Activated CD8-positive, alpha-beta T cell treated with anti-CD3 and anti-CD28 coated beads for 36 hours (primary cell): Measurements from ENCODE around the gene DCC. TPM values are rescaled to one million over a fixed set of nuclear protein-coding genes. Genes with fewer than 3 reads are reported as not detected.

Source experiments
- ATAC-seq: fragments of 200-7000 bp; cut with Tn5 transposase; one replicate; pipeline ENCODE4 v1.10.0; 2021; ENCODE audit warnings: mild to moderate bottlenecking, moderate library complexity
- CTCF ChIA-PET: fragments of 350-600 bp; sonication (Branson Sonifier 250); formaldehyde crosslinking; loops from one replicate; lab custom pipeline; 2021; ENCODE audit warnings: antibody characterized with exemption; lab: Charles Lee
- POLR2A ChIA-PET: fragments of 350-600 bp; sonication (Branson Sonifier 250); formaldehyde crosslinking; loops from one replicate; lab custom pipeline; 2021; ENCODE audit warnings: antibody characterized with exemption; lab: Charles Lee
- DNase-seq: peaks from one replicate; pipeline ENCODE4 v3.0.0-alpha.2; 2020
- H3K27ac Mint-ChIP-seq: one replicate; pipeline ENCODE4 v1.8.0; 2021; ENCODE audit warnings: mild to moderate bottlenecking, mixed read lengths
- H3K27me3 Mint-ChIP-seq: one replicate; pipeline ENCODE4 v1.8.0; 2021; ENCODE audit warnings: mixed read lengths
- H3K36me3 Mint-ChIP-seq: one replicate; pipeline ENCODE4 v1.8.0; 2021; ENCODE audit warnings: low read depth, mixed read lengths
- H3K4me1 Mint-ChIP-seq: one replicate; pipeline ENCODE4 v1.8.0; 2021; ENCODE audit warnings: low read depth, mixed read lengths
- H3K4me3 Mint-ChIP-seq: one replicate; pipeline ENCODE4 v1.8.0; 2021; ENCODE audit warnings: mild to moderate bottlenecking, moderate library complexity, mixed read lengths
- H3K9me3 Mint-ChIP-seq: one replicate; pipeline ENCODE4 v1.8.0; 2021; ENCODE audit warnings: mixed read lengths
- intact Hi-C: fragments of 100-400 bp; cut with micrococcal nuclease; formaldehyde crosslinking; loops from one replicate; pipeline ENCODE4 v1.10.0; 2022
- total RNA-seq, 2 experiments: library from RNA; stranded (reverse); gene quantifications; one replicate each; pipeline ENCODE4 v1.2.3, GENCODE V29; 2021
- TF ChIP-seq, protein P1 (sequence below): fragments of 200-600 bp; IDR thresholded peaks from one replicate; pipeline ENCODE4 v1.8.0; 2022; ENCODE audit warnings: antibody characterized with exemption, mild to moderate bottlenecking

DCC gene
- total RNA-seq, 2 experiments from 2014 or later = not detected

DNA sequence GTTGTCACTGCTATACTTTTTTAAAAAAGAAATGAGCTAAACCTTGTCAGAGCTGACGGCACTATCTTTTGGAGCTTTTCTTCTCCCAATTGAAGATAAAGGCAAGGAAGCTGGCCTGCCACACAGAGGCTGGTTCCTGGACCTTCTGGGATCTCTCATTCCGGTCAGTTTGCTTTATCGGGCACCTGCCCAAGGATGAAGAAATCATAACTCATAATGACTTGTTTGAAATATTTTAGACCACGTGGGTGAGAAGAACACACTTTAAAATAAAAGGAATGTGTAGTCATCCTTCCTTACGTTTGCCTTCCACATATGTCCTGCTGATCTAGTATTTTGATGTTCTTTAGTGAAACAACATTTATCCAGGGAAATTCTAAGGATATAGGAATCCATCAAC lies 535.7 kb downstream of the DCC start:
- ChIA-PET POLR2A (no interaction called here), CTCF (no interaction called here)
- Mint-ChIP-seq H3K9me3 (peaks cover 6% of the 10 kb centered on the region), H3K27ac (no peak overlapping the region), H3K36me3 (no peaks in the 10 kb centered on the region), H3K4me3 (no peak overlapping the region), H3K4me1 (no peaks in the 10 kb centered on the region), H3K27me3 (no peaks in the 10 kb centered on the region)
- no peak for ATAC-seq
- TF ChIP-seq, protein P1, sequence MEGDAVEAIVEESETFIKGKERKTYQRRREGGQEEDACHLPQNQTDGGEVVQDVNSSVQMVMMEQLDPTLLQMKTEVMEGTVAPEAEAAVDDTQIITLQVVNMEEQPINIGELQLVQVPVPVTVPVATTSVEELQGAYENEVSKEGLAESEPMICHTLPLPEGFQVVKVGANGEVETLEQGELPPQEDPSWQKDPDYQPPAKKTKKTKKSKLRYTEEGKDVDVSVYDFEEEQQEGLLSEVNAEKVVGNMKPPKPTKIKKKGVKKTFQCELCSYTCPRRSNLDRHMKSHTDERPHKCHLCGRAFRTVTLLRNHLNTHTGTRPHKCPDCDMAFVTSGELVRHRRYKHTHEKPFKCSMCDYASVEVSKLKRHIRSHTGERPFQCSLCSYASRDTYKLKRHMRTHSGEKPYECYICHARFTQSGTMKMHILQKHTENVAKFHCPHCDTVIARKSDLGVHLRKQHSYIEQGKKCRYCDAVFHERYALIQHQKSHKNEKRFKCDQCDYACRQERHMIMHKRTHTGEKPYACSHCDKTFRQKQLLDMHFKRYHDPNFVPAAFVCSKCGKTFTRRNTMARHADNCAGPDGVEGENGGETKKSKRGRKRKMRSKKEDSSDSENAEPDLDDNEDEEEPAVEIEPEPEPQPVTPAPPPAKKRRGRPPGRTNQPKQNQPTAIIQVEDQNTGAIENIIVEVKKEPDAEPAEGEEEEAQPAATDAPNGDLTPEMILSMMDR = no peak
- no peak for DNase-seq
- intact Hi-C loops = no loop called here

DNA sequence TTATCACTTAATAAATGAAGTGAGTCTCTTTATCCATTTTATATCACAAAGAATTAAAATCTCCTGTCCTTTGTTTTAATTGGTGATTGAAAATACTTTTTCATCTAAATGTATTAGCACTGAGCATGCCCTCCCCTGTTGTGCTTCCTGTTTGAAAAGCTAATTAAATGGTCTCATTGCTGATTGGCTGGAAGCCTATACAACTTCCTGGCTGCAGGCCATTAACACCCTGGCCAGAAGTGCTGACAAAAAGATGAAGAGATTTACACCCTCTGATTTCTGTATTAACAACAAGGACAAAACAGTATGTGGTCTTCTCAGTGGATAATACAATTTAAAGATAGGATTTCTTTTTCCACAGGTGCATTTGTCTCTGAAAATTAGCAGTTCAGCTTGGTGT lies 548.0 kb downstream of the DCC start:
- Mint-ChIP-seq H3K4me1 (no peaks in the 10 kb centered on the region), H3K27me3 (no peaks in the 10 kb centered on the region), H3K9me3 (peaks cover 6% of the 10 kb centered on the region), H3K36me3 (no peaks in the 10 kb centered on the region), H3K4me3 (no peak overlapping the region), H3K27ac (no peak overlapping the region)
- TF ChIP-seq, protein P1 = no peak
- intact Hi-C loops = no loop called here
- DNase-seq (no peak), ATAC-seq (no peak)
- ChIA-PET POLR2A (no interaction called here), CTCF (no interaction called here)

DNA sequence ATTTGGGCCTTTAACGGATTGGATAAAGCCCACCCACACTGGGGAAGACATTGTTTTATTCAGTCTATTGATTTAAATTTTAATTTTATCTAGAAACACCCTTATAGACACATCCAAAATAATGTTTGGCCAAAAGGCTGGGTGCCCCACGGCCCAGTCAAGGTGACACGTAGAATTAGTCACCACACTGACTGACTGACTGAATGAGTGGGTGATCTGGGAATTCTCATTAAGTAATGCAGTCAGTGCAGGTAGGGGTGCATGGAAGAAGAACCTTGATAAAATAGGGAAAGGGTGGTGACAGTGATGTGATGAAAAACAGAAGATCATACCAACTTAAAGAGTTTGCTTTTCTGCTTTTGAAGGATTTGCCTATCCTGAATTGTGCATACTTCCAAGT lies 554.8 kb downstream of the DCC start:
- Mint-ChIP-seq H3K27me3 (no peaks in the 10 kb centered on the region), H3K36me3 (no peaks in the 10 kb centered on the region), H3K4me3 (no peak overlapping the region), H3K4me1 (no peaks in the 10 kb centered on the region), H3K9me3 (no peaks in the 10 kb centered on the region), H3K27ac (no peak overlapping the region)
- ATAC-seq = no peak
- TF ChIP-seq, protein P1 = no peak
- POLR2A ChIA-PET = no interaction called here
- CTCF ChIA-PET = no interaction called here
- intact Hi-C loops = no loop called here
- no peak for DNase-seq

DNA sequence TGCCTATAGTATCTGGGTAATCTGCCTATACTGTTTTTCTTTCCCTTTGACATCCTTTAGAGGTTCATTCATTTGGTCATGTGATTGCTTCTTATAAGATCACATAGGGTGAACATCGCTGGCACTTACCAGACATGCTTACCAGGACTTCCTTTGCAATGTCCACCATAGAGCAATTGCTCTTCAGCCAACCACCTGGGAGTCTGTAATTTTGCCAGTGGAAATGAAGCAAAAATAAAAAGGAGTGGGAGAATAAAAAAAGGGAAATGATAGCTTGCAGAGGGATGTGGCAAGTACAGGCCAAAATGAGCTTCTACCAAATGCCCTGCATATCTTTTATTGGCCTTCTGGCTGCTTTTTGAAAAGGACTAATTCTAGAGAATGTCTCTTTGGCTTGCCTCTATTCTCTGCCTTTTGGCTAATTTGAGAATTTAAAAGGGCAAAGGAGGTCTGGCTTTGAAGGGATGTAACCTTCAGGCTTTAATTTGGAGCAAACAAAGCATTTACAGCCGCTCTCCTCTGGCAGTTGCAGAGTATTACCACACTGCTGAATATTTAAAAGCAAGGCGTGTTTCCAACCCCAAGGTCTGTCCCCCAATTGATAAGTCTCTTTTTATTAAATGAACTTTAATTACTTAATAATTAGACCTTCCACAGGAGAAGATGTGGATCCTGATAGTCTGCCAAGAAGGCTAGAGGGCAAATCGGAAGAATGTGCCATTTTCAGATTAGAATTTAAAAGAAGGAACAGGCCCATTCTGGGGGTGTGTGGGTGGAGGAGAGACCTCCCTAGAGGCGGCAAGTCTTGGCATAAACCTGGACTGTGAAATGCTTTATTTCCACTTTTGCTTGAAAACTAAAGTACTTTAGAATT lies 557.9 kb downstream of the DCC start:
- Mint-ChIP-seq H3K9me3 (no peaks in the 10 kb centered on the region), H3K4me1 (no peaks in the 10 kb centered on the region), H3K27me3 (no peaks in the 10 kb centered on the region), H3K36me3 (no peaks in the 10 kb centered on the region), H3K27ac (no peak overlapping the region), H3K4me3 (no peak overlapping the region)
- ChIA-PET POLR2A (no interaction called here), CTCF (no interaction called here)
- intact Hi-C loops = no loop called here
- TF ChIP-seq, protein P1 = no peak
- DNase-seq (no peak), ATAC-seq (no peak)

DNA sequence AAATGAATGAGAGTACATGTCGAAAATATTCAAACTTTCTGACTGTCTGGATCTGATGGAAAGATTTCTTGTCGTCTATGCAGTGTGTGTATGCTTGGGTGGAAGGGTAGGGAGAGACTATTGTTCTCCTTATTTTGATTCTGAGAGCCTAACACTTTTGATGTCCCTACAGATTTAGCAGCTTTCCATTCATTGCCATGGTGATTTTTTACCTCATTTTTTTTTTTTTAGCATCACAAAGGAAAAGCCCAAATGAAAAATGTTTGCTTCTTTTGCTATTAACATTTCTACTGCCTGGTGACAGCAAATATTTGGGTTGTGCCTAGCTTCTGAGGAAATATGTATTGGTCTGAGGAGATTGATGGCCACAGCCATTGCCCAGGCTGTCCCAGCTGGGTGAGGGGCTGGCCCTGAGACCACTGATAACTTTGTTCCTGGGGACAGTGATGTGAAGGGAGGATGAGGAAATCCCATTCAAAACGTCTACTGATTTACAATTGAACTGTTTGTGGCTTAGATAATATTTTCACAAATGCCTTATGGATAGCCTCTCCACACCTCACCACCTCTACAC lies 558.6 kb downstream of the DCC start:
- no peaks in the 10 kb centered on the region for H3K27me3 Mint-ChIP-seq
- intact Hi-C loops = no loop called here
- no peak overlapping the region for H3K4me3 Mint-ChIP-seq
- no peak overlapping the region for H3K27ac Mint-ChIP-seq
- no peak for DNase-seq
- H3K9me3 Mint-ChIP-seq = no peaks in the 10 kb centered on the region
- no peaks in the 10 kb centered on the region for H3K4me1 Mint-ChIP-seq
- ChIA-PET CTCF (no interaction called here), POLR2A (no interaction called here)
- no peak for ATAC-seq
- TF ChIP-seq, protein P1 = no peak
- H3K36me3 Mint-ChIP-seq = no peaks in the 10 kb centered on the region
